Measurements from ENCODE around the gene ZC3H12C. TPM values are rescaled to one million over a fixed set of nuclear protein-coding genes. Genes with fewer than 3 reads are reported as not detected.

Gene ZC3H12C
- total RNA-seq, result 14.8 TPM
- long read RNA-seq, partial matches to known transcripts, result 0 of 6 reads
- long read RNA-seq, other reads (novel, unspliced or antisense), result 6 of 6 reads

DNA sequence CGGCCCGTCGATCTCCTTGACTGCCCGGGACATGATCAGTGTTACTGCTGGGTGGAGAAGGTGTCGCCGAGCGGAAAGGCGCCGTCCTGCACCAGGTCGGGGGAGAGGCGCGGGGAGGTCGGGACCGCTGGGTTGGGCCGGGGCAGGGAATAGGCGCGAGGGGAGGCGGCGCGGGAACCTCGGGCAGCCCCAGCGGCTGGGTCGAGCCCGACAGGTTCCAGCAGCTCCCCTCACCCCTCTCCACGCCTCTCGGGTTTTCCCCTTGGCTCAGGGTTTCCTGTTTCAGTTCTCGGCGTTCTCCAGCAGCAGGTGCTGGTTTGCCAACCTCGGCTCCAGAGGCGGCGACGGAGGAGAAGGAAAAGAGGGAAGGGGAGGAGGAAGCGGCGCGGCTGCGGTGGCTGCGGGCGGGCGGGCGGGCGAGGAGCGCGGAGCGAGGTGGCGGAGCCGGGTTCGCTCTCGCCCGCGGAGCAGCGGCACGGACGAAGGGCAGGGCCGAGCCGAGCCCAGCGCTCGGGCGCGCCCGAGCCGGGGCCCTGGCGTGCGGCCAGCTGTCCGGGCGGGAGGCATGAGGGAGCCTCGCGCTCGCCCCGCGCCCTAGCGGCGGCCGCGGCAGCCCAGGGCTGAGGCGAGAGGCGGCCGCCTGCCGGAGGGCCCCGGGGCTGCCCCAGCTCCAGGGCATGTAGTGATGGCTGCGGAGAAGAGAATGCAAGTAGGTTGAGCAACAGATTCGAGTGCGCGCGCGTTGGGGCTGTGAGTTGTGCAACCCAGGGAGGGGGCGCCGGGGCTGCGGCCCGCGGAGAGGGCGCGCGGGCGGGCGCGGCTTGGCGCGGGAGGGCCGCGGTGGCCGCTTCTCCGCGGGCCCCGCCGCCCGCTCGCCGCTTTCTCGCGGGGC lies at the start of gene ZC3H12C:
TSS of gene ZC3H12C (plus strand) at position 878 of the 892 bp plus-strand sequence. CDS start 20 bp downstream, outside the sequence.
- peak within 1 kb of the TSS; percentile 93 for H3K27ac ChIP-seq
- peak within 1 kb of the TSS; percentile 70 for H3K4me3 ChIP-seq
- no peaks in the 10 kb centered on the region for H3K4me1 ChIP-seq
- peak; percentile 89 for ATAC-seq
- H3K36me3 ChIP-seq, result no peaks in the 10 kb centered on the region
- no peaks in the 10 kb centered on the region for H3K9me3 ChIP-seq
- intact Hi-C loops (cut with DNase I), result loop anchor here (10.0 kb wide), 1 partner anchor 138 kb away; no protein-coding TSS in a partner anchor
- no peaks in the 10 kb centered on the region for H3K27me3 ChIP-seq
- TF ChIP-seq, protein P1, sequence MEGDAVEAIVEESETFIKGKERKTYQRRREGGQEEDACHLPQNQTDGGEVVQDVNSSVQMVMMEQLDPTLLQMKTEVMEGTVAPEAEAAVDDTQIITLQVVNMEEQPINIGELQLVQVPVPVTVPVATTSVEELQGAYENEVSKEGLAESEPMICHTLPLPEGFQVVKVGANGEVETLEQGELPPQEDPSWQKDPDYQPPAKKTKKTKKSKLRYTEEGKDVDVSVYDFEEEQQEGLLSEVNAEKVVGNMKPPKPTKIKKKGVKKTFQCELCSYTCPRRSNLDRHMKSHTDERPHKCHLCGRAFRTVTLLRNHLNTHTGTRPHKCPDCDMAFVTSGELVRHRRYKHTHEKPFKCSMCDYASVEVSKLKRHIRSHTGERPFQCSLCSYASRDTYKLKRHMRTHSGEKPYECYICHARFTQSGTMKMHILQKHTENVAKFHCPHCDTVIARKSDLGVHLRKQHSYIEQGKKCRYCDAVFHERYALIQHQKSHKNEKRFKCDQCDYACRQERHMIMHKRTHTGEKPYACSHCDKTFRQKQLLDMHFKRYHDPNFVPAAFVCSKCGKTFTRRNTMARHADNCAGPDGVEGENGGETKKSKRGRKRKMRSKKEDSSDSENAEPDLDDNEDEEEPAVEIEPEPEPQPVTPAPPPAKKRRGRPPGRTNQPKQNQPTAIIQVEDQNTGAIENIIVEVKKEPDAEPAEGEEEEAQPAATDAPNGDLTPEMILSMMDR (IDR thresholded peaks at IDR 0.05), result peak; percentile 17
- peak; percentile 92 for DNase-seq

- no peaks in the 10 kb centered on the region for H3K4me1 ChIP-seq
- no peaks in the 10 kb centered on the region for H3K9me3 ChIP-seq
- no peak overlapping the region for H3K27ac ChIP-seq
- H3K27me3 ChIP-seq, result no peaks in the 10 kb centered on the region
- no peaks in the 10 kb centered on the region for H3K36me3 ChIP-seq
- intact Hi-C loops (cut with DNase I), result no loop called here
- ATAC-seq, result no peak
- no peak overlapping the region for H3K4me3 ChIP-seq
- no peak for DNase-seq
- TF ChIP-seq, protein P1 (IDR thresholded peaks at IDR 0.05), result no peak
These were observed 48.8 kb upstream of the ZC3H12C start for GRCh38 chr11:110044226-110044968.

DNA sequence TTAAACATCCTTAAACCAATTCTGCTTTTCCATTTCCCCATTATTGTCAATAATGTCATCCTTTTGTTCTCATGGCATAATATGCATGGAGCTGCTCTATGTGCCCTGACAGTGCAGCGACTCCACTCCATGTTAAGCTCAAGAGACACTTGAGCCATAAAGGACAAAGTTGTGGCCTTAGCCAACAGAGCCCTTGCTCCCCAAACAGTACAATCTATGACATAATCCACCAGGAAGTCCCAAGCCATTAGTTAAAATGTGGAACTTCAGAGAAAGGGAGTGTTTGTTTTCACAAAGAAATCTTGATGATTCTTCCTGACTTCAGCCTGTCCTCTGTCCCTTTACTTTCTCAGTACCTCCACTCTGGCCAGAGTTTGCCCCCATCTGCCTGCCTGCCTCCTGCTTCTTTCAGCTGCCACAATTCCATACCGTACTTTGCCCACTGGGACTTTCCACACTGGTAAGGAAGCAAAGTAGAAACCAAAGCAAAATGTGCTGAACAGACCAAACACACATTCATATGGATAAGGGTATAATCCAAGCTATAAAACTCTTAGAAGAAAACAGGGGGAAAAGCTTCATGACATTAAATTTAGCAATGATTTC lies 46.3 kb upstream of the ZC3H12C start:
- Histone ChIP-seq H3K27ac (no peak overlapping the region), H3K27me3 (no peaks in the 10 kb centered on the region), H3K9me3 (no peaks in the 10 kb centered on the region), H3K4me1 (no peaks in the 10 kb centered on the region), H3K36me3 (no peaks in the 10 kb centered on the region), H3K4me3 (no peak overlapping the region)
- no peak for DNase-seq
- TF ChIP-seq, protein P1 (IDR thresholded peaks at IDR 0.05), result no peak
- intact Hi-C loops (cut with DNase I), result no loop called here
- peak; percentile 58 for ATAC-seq

- intact Hi-C loops (cut with DNase I), result no loop called here
- Histone ChIP-seq H3K27ac (no peak overlapping the region), H3K4me1 (no peaks in the 10 kb centered on the region), H3K27me3 (no peaks in the 10 kb centered on the region), H3K36me3 (no peaks in the 10 kb centered on the region), H3K4me3 (no peak overlapping the region), H3K9me3 (no peaks in the 10 kb centered on the region)
- ATAC-seq (no peak), DNase-seq (no peak)
- TF ChIP-seq, protein P1 (IDR thresholded peaks at IDR 0.05), result no peak
These were observed 43.5 kb upstream of the ZC3H12C start for GRCh38 chr11:110049501-110050200.

DNA sequence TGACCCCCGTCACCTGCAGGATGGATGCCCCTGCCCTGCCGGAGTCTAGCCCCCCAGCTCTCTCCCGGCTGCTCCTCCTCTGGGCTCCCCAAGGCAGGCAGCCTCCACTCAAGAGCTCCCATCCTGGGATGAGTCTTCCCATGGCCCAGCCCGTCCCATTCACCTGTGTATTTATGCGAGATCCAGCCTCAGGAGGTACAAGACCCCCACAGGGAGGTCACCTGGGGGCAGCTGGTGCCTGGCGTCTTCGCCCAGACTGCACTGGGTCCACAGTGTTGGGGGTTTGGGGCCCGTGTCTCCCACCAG lies 43.0 kb upstream of the ZC3H12C start:
- H3K4me1 ChIP-seq, result no peaks in the 10 kb centered on the region
- H3K9me3 ChIP-seq, result no peaks in the 10 kb centered on the region
- intact Hi-C loops (cut with DNase I), result no loop called here
- H3K27ac ChIP-seq, result no peak overlapping the region
- no peaks in the 10 kb centered on the region for H3K36me3 ChIP-seq
- DNase-seq (no peak), ATAC-seq (no peak)
- TF ChIP-seq, protein P1 (IDR thresholded peaks at IDR 0.05), result no peak
- H3K27me3 ChIP-seq, result no peaks in the 10 kb centered on the region
- no peak overlapping the region for H3K4me3 ChIP-seq

Data from upper lobe of right lung (tissue), 1 donor.